ENCODE data around the gene NDST1. TPM values are rescaled to one million over a fixed set of nuclear protein-coding genes. Genes with fewer than 3 reads are reported as not detected.

The NDST1 gene
- total RNA-seq, 1 experiment from 2014 or later = 69.9 TPM

- TF ChIP-seq, protein P1, sequence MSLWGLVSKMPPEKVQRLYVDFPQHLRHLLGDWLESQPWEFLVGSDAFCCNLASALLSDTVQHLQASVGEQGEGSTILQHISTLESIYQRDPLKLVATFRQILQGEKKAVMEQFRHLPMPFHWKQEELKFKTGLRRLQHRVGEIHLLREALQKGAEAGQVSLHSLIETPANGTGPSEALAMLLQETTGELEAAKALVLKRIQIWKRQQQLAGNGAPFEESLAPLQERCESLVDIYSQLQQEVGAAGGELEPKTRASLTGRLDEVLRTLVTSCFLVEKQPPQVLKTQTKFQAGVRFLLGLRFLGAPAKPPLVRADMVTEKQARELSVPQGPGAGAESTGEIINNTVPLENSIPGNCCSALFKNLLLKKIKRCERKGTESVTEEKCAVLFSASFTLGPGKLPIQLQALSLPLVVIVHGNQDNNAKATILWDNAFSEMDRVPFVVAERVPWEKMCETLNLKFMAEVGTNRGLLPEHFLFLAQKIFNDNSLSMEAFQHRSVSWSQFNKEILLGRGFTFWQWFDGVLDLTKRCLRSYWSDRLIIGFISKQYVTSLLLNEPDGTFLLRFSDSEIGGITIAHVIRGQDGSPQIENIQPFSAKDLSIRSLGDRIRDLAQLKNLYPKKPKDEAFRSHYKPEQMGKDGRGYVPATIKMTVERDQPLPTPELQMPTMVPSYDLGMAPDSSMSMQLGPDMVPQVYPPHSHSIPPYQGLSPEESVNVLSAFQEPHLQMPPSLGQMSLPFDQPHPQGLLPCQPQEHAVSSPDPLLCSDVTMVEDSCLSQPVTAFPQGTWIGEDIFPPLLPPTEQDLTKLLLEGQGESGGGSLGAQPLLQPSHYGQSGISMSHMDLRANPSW (CRISPR knock-in tag; conservative IDR thresholded peaks at IDR 0.05; ENCODE audit: low read depth) = no peak
These were observed 3.8 kb downstream of the NDST1 start (continued) for GRCh38 chr5:150511578-150512367.

GRCh38 chr5:150512368-150512747 is 4.4 kb downstream of the NDST1 start:
- Mint-ChIP-seq H3K27me3 (ENCODE audit: low read depth) (no peaks in the 10 kb centered on the region), H3K4me1 (peaks cover 62% of the 10 kb centered on the region), H3K9me3 (no peaks in the 10 kb centered on the region), H3K36me3 (no peaks in the 10 kb centered on the region), H3K27ac (peak overlapping the region; percentile 61), H3K4me3 (no peak overlapping the region)
- ChIA-PET POLR2A (interaction anchor here (0.6 kb wide), 1 partner anchor 14 kb away, joined by 3 read pairs; no protein-coding TSS in a partner anchor), CTCF (interaction anchor here (1.3 to 3.9 kb wide), 8 partner anchors 11 to 54 kb away, joined by 3 to 22 read pairs (median 10); no protein-coding TSS in a partner anchor)
- TF ChIP-seq E2F1 (CRISPR knock-in tag; IDR thresholded peaks at IDR 0.05) (no peak), GRHL2 (CRISPR knock-in tag; IDR thresholded peaks at IDR 0.05; ENCODE audit: insufficient replicate concordance, severe bottlenecking) (no peak), ZNF219 (CRISPR knock-in tag; IDR thresholded peaks at IDR 0.05; ENCODE audit: borderline replicate concordance) (no peak), NFATC4 (CRISPR knock-in tag; IDR thresholded peaks at IDR 0.05) (no peak), HMGA2 (CRISPR knock-in tag; IDR thresholded peaks at IDR 0.05) (no peak), GTF2I (CRISPR knock-in tag; conservative IDR thresholded peaks at IDR 0.05) (no peak), ZNF121 (CRISPR knock-in tag; IDR thresholded peaks at IDR 0.05) (no peak), PREB (CRISPR knock-in tag; IDR thresholded peaks at IDR 0.05; ENCODE audit: borderline replicate concordance) (no peak), ZNF138 (CRISPR knock-in tag; conservative IDR thresholded peaks at IDR 0.05) (no peak), RORB (CRISPR knock-in tag; IDR thresholded peaks at IDR 0.05) (no peak), IRF1 (CRISPR knock-in tag; IDR thresholded peaks at IDR 0.05) (no peak), JUN (CRISPR knock-in tag; IDR thresholded peaks at IDR 0.05) (no peak), ZBTB21 (CRISPR knock-in tag; IDR thresholded peaks at IDR 0.05; ENCODE audit: borderline replicate concordance) (no peak)
- TF ChIP-seq, protein P2, sequence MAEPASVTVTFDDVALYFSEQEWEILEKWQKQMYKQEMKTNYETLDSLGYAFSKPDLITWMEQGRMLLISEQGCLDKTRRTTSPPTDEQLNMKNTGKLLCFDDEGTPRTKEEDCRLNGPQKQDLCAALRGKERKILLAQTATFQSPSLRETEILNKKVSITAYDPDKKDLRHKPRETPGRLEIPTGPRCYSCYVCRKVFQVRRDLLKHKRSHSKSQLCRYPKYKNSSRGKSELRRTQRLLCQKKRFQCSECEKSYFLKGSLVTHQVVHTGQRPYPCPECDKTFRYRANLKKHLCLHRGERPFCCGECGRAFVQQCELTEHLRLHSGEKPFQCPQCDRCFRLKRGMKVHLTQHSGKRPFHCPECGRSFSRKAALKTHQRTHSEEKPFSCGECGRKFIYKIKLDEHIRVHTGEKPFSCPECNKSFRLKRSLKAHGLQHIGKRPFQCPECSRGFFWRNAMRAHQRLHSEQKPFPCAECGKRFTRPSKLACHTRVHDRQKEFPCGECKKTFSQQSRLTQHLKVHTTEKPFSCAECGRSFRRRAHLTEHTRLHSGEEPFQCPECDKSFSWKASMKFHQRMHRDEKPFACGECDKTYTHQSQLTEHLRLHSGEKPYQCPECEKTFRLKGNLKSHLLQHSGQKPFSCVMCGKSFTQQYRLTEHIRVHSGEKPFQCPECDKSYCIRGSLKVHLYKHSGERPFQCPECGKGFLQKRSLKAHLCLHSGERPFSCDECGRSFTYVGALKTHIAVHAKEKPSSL (CRISPR knock-in tag; conservative IDR thresholded peaks at IDR 0.05) = no peak
- DNase-seq (ENCODE audit: low spot score) (no peak), ATAC-seq (no peak)
